Neural cell (in vitro differentiated cells): Measurements from ENCODE around the gene PIGT. TPM values are rescaled to one million over a fixed set of nuclear protein-coding genes. Genes with fewer than 3 reads are reported as not detected.

Experiments
- H2AFZ ChIP-seq: fragments of 200-600, 300-800 bp; sonication (generic), shearing (Covaris generic); 2 replicates; pipeline ENCODE4 v1.6.0; 2014; ENCODE audit warnings: low read depth, mild to moderate bottlenecking, antibody characterized with exemption, low read length, moderate library complexity
- H3F3A ChIP-seq: fragments of 200-600 bp; shearing (Covaris generic); 2 replicates; pipeline ENCODE4 v1.6.1; 2016; ENCODE audit warnings: mild to moderate bottlenecking, moderate library complexity, mixed read lengths, antibody characterized with exemption, low read length; ENCODE audit not compliant: insufficient read depth, poor library complexity, severe bottlenecking
- H3K27ac ChIP-seq: fragments of 200-600, 300-800 bp; sonication (generic), shearing (Covaris generic); 2 replicates; pipeline ENCODE4 v1.5.1; 2014; ENCODE audit warnings: mild to moderate bottlenecking, low read length, moderate library complexity
- H3K27me3 ChIP-seq: fragments of 300-800, 200-600 bp; sonication (generic), shearing (Covaris generic); 2 replicates; pipeline ENCODE4 v1.6.0; 2014; ENCODE audit warnings: mild to moderate bottlenecking, low read depth, low read length, moderate library complexity; ENCODE audit not compliant: insufficient read depth
- H3K36me3 ChIP-seq: fragments of 300-800, 200-600 bp; sonication (generic), shearing (Covaris generic); 2 replicates; pipeline ENCODE4 v1.5.1; 2014; ENCODE audit warnings: mild to moderate bottlenecking, antibody characterized with exemption, low read length, moderate library complexity; ENCODE audit not compliant: insufficient read depth
- H3K4me2 ChIP-seq: fragments of 300-800, 200-600 bp; sonication (generic), shearing (Covaris generic); 2 replicates; pipeline ENCODE4 v1.6.0; 2014; ENCODE audit warnings: mild to moderate bottlenecking, low read length
- H3K4me3 ChIP-seq: fragments of 300-800, 200-600 bp; sonication (generic), shearing (Covaris generic); 2 replicates; pipeline ENCODE4 v1.5.1; 2014; ENCODE audit warnings: mild to moderate bottlenecking, low read length, moderate library complexity
- H3K79me2 ChIP-seq: fragments of 200-600 bp; shearing (Covaris generic); replicated peaks from 2 replicates; pipeline ENCODE4 v1.6.0; 2014; ENCODE audit warnings: mild to moderate bottlenecking, low read length, moderate library complexity; ENCODE audit not compliant: insufficient read depth
- H3K9ac ChIP-seq: fragments of 300-800, 200-600 bp; sonication (generic), shearing (Covaris generic); 2 replicates; pipeline ENCODE4 v1.6.1; 2016; ENCODE audit warnings: mild to moderate bottlenecking, low read length, mixed read lengths
- H3K9me2 ChIP-seq: fragments of 200-600 bp; shearing (Covaris generic); 2 replicates; pipeline ENCODE4 v1.6.1; 2016; ENCODE audit warnings: mild to moderate bottlenecking, low read length, mixed read lengths; ENCODE audit not compliant: insufficient read depth
- H3K9me3 ChIP-seq: fragments of 200-600, 300-800 bp; sonication (generic), shearing (Covaris generic); 2 replicates; pipeline ENCODE4 v1.6.1; 2016; ENCODE audit warnings: mild to moderate bottlenecking, mixed run types, low read length, moderate library complexity, mixed read lengths
- H4K20me1 ChIP-seq: fragments of 200-600 bp; shearing (Covaris generic); 2 replicates; pipeline ENCODE4 v1.6.1; 2016; ENCODE audit warnings: mild to moderate bottlenecking, mixed run types; ENCODE audit not compliant: insufficient read depth
- EP300 ChIP-seq: fragments of 450-650 bp; conservative IDR thresholded peaks from 2 replicates; pipeline ENCODE4 v1.6.1; 2014; ENCODE audit warnings: antibody characterized with exemption, mild to moderate bottlenecking, moderate library complexity; ENCODE audit not compliant: poor library complexity, severe bottlenecking
- EZH2 ChIP-seq: fragments of 200-600, 300-800 bp; shearing (Covaris generic), sonication (generic); IDR thresholded peaks from 2 replicates; pipeline ENCODE4 v1.6.1; 2014; ENCODE audit warnings: antibody characterized with exemption, low read length, borderline replicate concordance, mild to moderate bottlenecking; ENCODE audit not compliant: insufficient read depth, poor library complexity, severe bottlenecking
- MXI1 ChIP-seq: fragments of 450-650 bp; conservative IDR thresholded peaks from 2 replicates; pipeline ENCODE4 v1.6.1; 2014; ENCODE audit warnings: antibody characterized with exemption, mild to moderate bottlenecking; ENCODE audit not compliant: poor library complexity, severe bottlenecking
- POLR2AphosphoS5 ChIP-seq: IDR thresholded peaks from 2 replicates; pipeline ENCODE4 v1.6.1; 2012
- RAD21 ChIP-seq: fragments of 450-650 bp; conservative IDR thresholded peaks from 2 replicates; pipeline ENCODE4 v1.6.1; 2014; ENCODE audit warnings: antibody characterized with exemption, mild to moderate bottlenecking, moderate library complexity
- SMC3 ChIP-seq: fragments of 450-650 bp; conservative IDR thresholded peaks from 2 replicates; pipeline ENCODE4 v1.6.1; 2014; ENCODE audit warnings: antibody characterized with exemption, mild to moderate bottlenecking, moderate library complexity; ENCODE audit not compliant: poor library complexity
- TAF1 ChIP-seq: IDR thresholded peaks from 2 replicates; pipeline ENCODE4 v1.6.1; 2012; ENCODE audit warnings: low read depth
- polyA plus RNA-seq: library from polyadenylated mRNA; depleted of rRNA; stranded (reverse); fragments of >200 nt; gene quantifications from 2 replicates; pipeline ENCODE4 v1.2.3, GENCODE V29; 2014
- TF ChIP-seq, protein P1 (sequence below): IDR thresholded peaks from 2 replicates; pipeline ENCODE4 v1.6.1; 2012; ENCODE audit warnings: borderline replicate concordance
- TF ChIP-seq, protein P2 (sequence below): fragments of 450-650 bp; IDR thresholded peaks from 2 replicates; pipeline ENCODE4 v1.5.1; 2014; ENCODE audit warnings: antibody characterized with exemption, mild to moderate bottlenecking, moderate library complexity; ENCODE audit not compliant: poor library complexity, severe bottlenecking

Gene PIGT
- polyA plus RNA-seq, 1 donor from 2014 or later: 24.3 TPM

DNA sequence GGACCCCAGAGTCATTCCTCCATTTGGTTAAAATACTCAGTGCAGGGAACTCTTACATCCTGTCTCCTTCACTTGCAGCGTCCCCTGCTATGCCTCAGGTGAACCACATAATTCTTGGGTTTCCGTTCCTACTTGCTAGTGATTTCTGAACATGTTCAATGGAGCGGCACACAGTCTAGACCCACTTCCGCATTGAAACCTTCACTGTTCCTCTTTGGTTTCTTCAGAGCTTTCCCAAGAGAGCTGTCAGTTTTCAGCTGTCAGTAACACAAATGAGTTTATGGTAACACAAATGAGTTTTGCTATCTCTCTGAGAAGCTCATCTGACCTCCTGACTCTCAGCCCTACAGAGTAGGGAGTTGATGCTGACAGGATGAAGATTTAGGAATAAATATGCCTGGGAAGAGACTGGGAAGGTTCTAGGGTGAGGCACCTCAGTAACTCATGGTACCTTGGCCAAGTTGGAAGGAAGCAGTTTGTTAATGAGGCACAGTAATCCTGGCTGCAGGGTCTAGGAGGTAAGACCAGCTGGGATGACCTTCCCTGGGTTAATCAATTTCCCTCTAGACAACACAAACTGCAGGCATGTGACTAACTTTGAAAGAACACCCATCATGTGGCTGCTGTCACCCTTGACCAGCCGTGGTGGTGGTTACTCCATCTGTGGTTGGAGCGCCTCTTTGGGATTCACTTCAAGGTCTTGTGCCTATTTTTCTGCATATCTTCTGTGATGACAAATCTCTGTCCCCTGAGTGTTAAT lies 47.5 kb upstream of the PIGT start:
- no peaks in the 10 kb centered on the region for H3K9me2 ChIP-seq
- H3F3A ChIP-seq: no peaks in the 10 kb centered on the region
- no peak overlapping the region for H3K4me3 ChIP-seq
- no peak overlapping the region for H3K27ac ChIP-seq
- no peaks in the 10 kb centered on the region for H4K20me1 ChIP-seq
- TF ChIP-seq, protein P1, sequence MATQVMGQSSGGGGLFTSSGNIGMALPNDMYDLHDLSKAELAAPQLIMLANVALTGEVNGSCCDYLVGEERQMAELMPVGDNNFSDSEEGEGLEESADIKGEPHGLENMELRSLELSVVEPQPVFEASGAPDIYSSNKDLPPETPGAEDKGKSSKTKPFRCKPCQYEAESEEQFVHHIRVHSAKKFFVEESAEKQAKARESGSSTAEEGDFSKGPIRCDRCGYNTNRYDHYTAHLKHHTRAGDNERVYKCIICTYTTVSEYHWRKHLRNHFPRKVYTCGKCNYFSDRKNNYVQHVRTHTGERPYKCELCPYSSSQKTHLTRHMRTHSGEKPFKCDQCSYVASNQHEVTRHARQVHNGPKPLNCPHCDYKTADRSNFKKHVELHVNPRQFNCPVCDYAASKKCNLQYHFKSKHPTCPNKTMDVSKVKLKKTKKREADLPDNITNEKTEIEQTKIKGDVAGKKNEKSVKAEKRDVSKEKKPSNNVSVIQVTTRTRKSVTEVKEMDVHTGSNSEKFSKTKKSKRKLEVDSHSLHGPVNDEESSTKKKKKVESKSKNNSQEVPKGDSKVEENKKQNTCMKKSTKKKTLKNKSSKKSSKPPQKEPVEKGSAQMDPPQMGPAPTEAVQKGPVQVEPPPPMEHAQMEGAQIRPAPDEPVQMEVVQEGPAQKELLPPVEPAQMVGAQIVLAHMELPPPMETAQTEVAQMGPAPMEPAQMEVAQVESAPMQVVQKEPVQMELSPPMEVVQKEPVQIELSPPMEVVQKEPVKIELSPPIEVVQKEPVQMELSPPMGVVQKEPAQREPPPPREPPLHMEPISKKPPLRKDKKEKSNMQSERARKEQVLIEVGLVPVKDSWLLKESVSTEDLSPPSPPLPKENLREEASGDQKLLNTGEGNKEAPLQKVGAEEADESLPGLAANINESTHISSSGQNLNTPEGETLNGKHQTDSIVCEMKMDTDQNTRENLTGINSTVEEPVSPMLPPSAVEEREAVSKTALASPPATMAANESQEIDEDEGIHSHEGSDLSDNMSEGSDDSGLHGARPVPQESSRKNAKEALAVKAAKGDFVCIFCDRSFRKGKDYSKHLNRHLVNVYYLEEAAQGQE: no peak
- H3K4me2 ChIP-seq: no peak overlapping the region
- H3K36me3 ChIP-seq: no peaks in the 10 kb centered on the region
- H3K9me3 ChIP-seq: no peaks in the 10 kb centered on the region
- H3K27me3 ChIP-seq: no peaks in the 10 kb centered on the region
- peaks cover 27% of the 10 kb centered on the region for H3K79me2 ChIP-seq
- no peak overlapping the region for H2AFZ ChIP-seq
- no peak overlapping the region for H3K9ac ChIP-seq

DNA sequence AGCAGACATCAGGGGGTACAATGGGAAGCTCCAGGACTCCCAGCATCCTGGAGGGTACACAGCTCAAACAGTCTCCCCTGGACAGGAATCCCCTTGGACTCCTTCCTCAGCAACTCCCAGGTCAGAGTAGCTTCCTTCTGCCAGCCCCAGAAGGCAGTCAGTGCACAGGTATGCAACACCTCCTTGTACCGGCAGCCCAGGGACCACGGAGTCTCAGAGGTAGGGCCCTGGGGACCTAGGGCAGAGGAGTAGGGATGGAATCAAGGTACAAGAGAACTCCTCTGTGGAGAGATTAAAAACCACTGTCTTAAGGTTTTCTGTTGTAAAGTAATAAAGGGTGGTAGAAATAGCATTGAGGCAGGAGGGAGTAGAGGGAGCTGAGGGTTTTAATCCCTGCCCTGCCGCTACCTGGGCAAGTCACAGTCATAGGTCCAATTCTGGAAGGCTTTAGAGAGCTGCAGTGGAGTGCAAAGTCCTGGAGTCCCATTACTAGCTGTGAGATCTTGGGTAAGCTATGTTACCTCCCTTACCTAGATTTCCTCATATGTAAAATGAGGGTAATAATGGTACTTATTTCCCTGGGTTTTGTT lies 45.3 kb upstream of the PIGT start:
- Histone ChIP-seq H3K4me2 (no peak overlapping the region), H3K79me2 (peaks cover 7% of the 10 kb centered on the region), H3K9ac (no peak overlapping the region)

DNA sequence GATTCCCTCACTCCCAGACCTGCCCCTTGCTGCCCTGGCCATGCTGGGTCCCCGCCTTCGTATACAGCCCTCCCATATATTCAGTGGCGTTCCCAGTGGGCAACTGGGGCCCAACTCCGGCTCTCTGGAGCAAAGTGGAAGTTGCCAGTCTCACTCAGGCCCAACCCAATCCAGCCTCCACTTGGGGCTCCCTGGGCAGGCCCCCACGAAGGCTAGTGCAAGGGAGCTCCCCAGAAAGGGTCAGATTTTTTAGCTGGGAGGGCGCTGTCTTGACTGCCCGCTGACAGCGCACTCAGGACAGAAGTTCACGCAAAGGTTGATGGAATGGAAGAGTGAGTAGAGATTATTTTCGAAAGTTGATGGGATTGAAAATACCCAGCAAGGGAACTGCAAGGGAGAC lies 43.7 kb upstream of the PIGT start:
- H3F3A ChIP-seq: no peaks in the 10 kb centered on the region
- no peaks in the 10 kb centered on the region for H3K79me2 ChIP-seq
- H3K9me3 ChIP-seq: no peaks in the 10 kb centered on the region
- H3K27ac ChIP-seq: no peak overlapping the region
- no peaks in the 10 kb centered on the region for H4K20me1 ChIP-seq
- H3K27me3 ChIP-seq: no peaks in the 10 kb centered on the region
- H3K9me2 ChIP-seq: no peaks in the 10 kb centered on the region
- H2AFZ ChIP-seq: no peak overlapping the region
- no peak overlapping the region for H3K9ac ChIP-seq
- H3K4me2 ChIP-seq: no peak overlapping the region
- no peaks in the 10 kb centered on the region for H3K36me3 ChIP-seq
- no peak overlapping the region for H3K4me3 ChIP-seq
- TF ChIP-seq RAD21 (no peak), SMC3 (no peak), POLR2AphosphoS5 (no peak), MXI1 (no peak), EZH2 (no peak), TAF1 (no peak)
- TF ChIP-seq, protein P2, sequence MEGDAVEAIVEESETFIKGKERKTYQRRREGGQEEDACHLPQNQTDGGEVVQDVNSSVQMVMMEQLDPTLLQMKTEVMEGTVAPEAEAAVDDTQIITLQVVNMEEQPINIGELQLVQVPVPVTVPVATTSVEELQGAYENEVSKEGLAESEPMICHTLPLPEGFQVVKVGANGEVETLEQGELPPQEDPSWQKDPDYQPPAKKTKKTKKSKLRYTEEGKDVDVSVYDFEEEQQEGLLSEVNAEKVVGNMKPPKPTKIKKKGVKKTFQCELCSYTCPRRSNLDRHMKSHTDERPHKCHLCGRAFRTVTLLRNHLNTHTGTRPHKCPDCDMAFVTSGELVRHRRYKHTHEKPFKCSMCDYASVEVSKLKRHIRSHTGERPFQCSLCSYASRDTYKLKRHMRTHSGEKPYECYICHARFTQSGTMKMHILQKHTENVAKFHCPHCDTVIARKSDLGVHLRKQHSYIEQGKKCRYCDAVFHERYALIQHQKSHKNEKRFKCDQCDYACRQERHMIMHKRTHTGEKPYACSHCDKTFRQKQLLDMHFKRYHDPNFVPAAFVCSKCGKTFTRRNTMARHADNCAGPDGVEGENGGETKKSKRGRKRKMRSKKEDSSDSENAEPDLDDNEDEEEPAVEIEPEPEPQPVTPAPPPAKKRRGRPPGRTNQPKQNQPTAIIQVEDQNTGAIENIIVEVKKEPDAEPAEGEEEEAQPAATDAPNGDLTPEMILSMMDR: no peak

More for the DNA sequence above, 45.3 kb upstream of the PIGT start:
- Histone ChIP-seq H3K9me3 (no peaks in the 10 kb centered on the region), H3K27ac (no peak overlapping the region), H3K9me2 (no peaks in the 10 kb centered on the region), H3K4me3 (no peak overlapping the region), H4K20me1 (no peaks in the 10 kb centered on the region), H2AFZ (no peak overlapping the region), H3K27me3 (no peaks in the 10 kb centered on the region), H3K36me3 (no peaks in the 10 kb centered on the region), H3F3A (no peaks in the 10 kb centered on the region)
- TF ChIP-seq TAF1 (no peak), EP300 (no peak), POLR2AphosphoS5 (no peak)
- TF ChIP-seq, protein P2: no peak
